HEK293T (cell line): Measurements from ENCODE around the gene SEC61A2.
"Not testable (repeated sequence)": the region's sequence is repeated elsewhere in the genome, so short reads cannot be mapped to it uniquely, and the experiment has no call there.

Experiments
- CTCF ChIA-PET: fragments of 350-600 bp; formaldehyde crosslinking; extraction: SDS; loops from one replicate; lab custom pipeline; 2021; ENCODE audit warnings: antibody characterized with exemption, inconsistent platforms; lab: Yijun Ruan, JAX
- POLR2A ChIA-PET: fragments of 350-600 bp; formaldehyde crosslinking; extraction: SDS; loops from one replicate; lab custom pipeline; 2020; ENCODE audit warnings: antibody characterized with exemption, inconsistent platforms; lab: Yijun Ruan, JAX
- DNase-seq: peaks from one replicate; pipeline ENCODE4 v3.0.0; 2012; ENCODE audit warnings: mixed read lengths; ENCODE audit errors: extremely low spot score
- ARNT ChIP-seq: fragments of 450-650 bp; IDR thresholded peaks from 2 replicates; pipeline ENCODE4 v1.6.1; 2017; ENCODE audit warnings: mild to moderate bottlenecking
- BHLHE40 ChIP-seq: fragments of 450-650 bp; IDR thresholded peaks from 2 replicates; pipeline ENCODE4 v1.6.1; 2016; ENCODE audit warnings: mild to moderate bottlenecking, moderate library complexity, borderline replicate concordance
- CTBP1 ChIP-seq: fragments of 450-650 bp; IDR thresholded peaks from 2 replicates; pipeline ENCODE4 v1.6.1; 2016; ENCODE audit warnings: borderline replicate concordance
- ELF4 ChIP-seq: fragments of 450-650 bp; IDR thresholded peaks from 2 replicates; pipeline ENCODE4 v1.6.1; 2017; ENCODE audit warnings: antibody characterized with exemption
- FOXA1 ChIP-seq: fragments of 450-650 bp; IDR thresholded peaks from 2 replicates; pipeline ENCODE4 v1.6.1; 2016; ENCODE audit warnings: mild to moderate bottlenecking
- FOXK2 ChIP-seq: fragments of 450-650 bp; IDR thresholded peaks from 2 replicates; pipeline ENCODE4 v1.6.1; 2016; ENCODE audit warnings: mild to moderate bottlenecking
- FOXM1 ChIP-seq: fragments of 450-650 bp; IDR thresholded peaks from 2 replicates; pipeline ENCODE4 v1.6.1; 2017; ENCODE audit warnings: mild to moderate bottlenecking, borderline replicate concordance
- HDGF ChIP-seq: fragments of 450-650 bp; IDR thresholded peaks from 2 replicates; pipeline ENCODE4 v1.6.1; 2017; ENCODE audit warnings: antibody characterized with exemption, borderline replicate concordance
- L3MBTL2 ChIP-seq: fragments of 450-650 bp; conservative IDR thresholded peaks from 2 replicates; pipeline ENCODE4 v1.6.1; 2016; ENCODE audit warnings: mild to moderate bottlenecking
- LEF1 ChIP-seq: fragments of 450-650 bp; IDR thresholded peaks from 2 replicates; pipeline ENCODE4 v1.6.1; 2017; ENCODE audit warnings: mild to moderate bottlenecking, borderline replicate concordance
- NFRKB ChIP-seq: fragments of 450-650 bp; IDR thresholded peaks from 2 replicates; pipeline ENCODE4 v1.6.1; 2016; ENCODE audit warnings: mild to moderate bottlenecking, moderate library complexity
- PKNOX1 ChIP-seq: fragments of 450-650 bp; IDR thresholded peaks from 2 replicates; pipeline ENCODE4 v1.6.1; 2016
- SP1 ChIP-seq: fragments of 450-650 bp; IDR thresholded peaks from 2 replicates; pipeline ENCODE4 v1.6.1; 2017
- SUZ12 ChIP-seq: fragments of 450-650 bp; IDR thresholded peaks from 2 replicates; pipeline ENCODE4 v1.6.1; 2016; ENCODE audit warnings: mild to moderate bottlenecking
- TARDBP ChIP-seq: fragments of 450-650 bp; IDR thresholded peaks from 2 replicates; pipeline ENCODE4 v1.6.1; 2016
- ZNF384 ChIP-seq: fragments of 450-650 bp; IDR thresholded peaks from 2 replicates; pipeline ENCODE4 v1.6.1; 2016

SEC61A2 gene

GRCh38 chr10:12164085-12164484, 34.6 kb downstream of the SEC61A2 start:
- POLR2A ChIA-PET, result no interaction called here
- CTCF ChIA-PET, result no interaction called here
- TF ChIP-seq FOXA1, result no peak
- TF ChIP-seq FOXK2, result no peak
- TF ChIP-seq SP1, result no peak
- no peak for TF ChIP-seq ELF4
- TF ChIP-seq L3MBTL2, result no peak
- no peak for TF ChIP-seq PKNOX1
- no peak for TF ChIP-seq ZNF384
- no peak for TF ChIP-seq LEF1
- TF ChIP-seq CTBP1, result no peak
- TF ChIP-seq NFRKB, result no peak
- TF ChIP-seq FOXM1, result no peak
- TF ChIP-seq TARDBP, result no peak
- no peak for TF ChIP-seq SUZ12
- no peak for TF ChIP-seq ARNT
- no peak for DNase-seq

- DNase-seq, result no peak
- ChIA-PET POLR2A (no interaction called here), CTCF (no interaction called here)
- TF ChIP-seq PKNOX1, result no peak
- no peak for TF ChIP-seq NFRKB
- no peak for TF ChIP-seq FOXM1
- no peak for TF ChIP-seq ELF4
- no peak for TF ChIP-seq ZNF384
- TF ChIP-seq CTBP1, result no peak
Measured at GRCh38 chr10:12165036-12165435, 35.6 kb downstream of the SEC61A2 start.

- ChIA-PET POLR2A (interaction anchor here (0.9 kb wide), 1 partner anchor 30 kb away, joined by 3 read pairs; the partner anchor contains the start of genes CDC123 and NUDT5), CTCF (no interaction called here)
- TF ChIP-seq SUZ12 (no peak), TARDBP (no peak), HDGF (no peak), L3MBTL2 (no peak), ARNT (no peak), NFRKB (no peak), PKNOX1 (no peak), FOXA1 (no peak), ELF4 (no peak), FOXK2 (no peak), BHLHE40 (no peak), FOXM1 (no peak)
- DNase-seq, result no peak
Measured at GRCh38 chr10:12165999-12166775, 36.7 kb downstream of the SEC61A2 start.

- DNase-seq, CTCF ChIA-PET: not testable (repeated sequence)
- POLR2A ChIA-PET, result interaction anchor here (2.6 kb wide), 1 partner anchor 24 kb away, joined by 7 read pairs; the partner anchor contains the start of genes CDC123 and NUDT5
Measured at GRCh38 chr10:12171512-12171911, 42.0 kb downstream of the SEC61A2 start.

- ChIA-PET POLR2A (no interaction called here), CTCF (no interaction called here)
- TF ChIP-seq FOXK2, result no peak
- no peak for TF ChIP-seq HDGF
- no peak for TF ChIP-seq PKNOX1
- TF ChIP-seq NFRKB, result no peak
- no peak for TF ChIP-seq FOXM1
- TF ChIP-seq BHLHE40, result no peak
- TF ChIP-seq ZNF384, result no peak
- no peak for DNase-seq
Measured at GRCh38 chr10:12177642-12178041, 48.2 kb downstream of the SEC61A2 start.

GRCh38 chr10:12179606-12180170, 50.2 kb downstream of the SEC61A2 start:
- POLR2A ChIA-PET, result interaction anchor here (1.5 kb wide), 1 partner anchor 16 kb away, joined by 6 read pairs; the partner anchor contains the start of genes CDC123 and NUDT5
- no peak for DNase-seq
- no peak for TF ChIP-seq ZNF384
- TF ChIP-seq HDGF, result no peak
- TF ChIP-seq FOXK2, result no peak
- TF ChIP-seq L3MBTL2, result no peak
- no peak for TF ChIP-seq TARDBP
- TF ChIP-seq ARNT, result no peak
- no peak for TF ChIP-seq PKNOX1
- TF ChIP-seq FOXM1, result no peak
- TF ChIP-seq LEF1, result no peak
- TF ChIP-seq ELF4, result no peak
- TF ChIP-seq BHLHE40, result no peak
- no peak for TF ChIP-seq SP1
- TF ChIP-seq CTBP1, result no peak
- TF ChIP-seq SUZ12, result no peak
- no peak for TF ChIP-seq NFRKB
- no peak for TF ChIP-seq FOXA1
- CTCF ChIA-PET, result no interaction called here
